HFF-Myc (cell line): ENCODE measurements around the gene MPP3.

Experiments
- DNase-seq: peaks from one replicate; pipeline ENCODE4 v3.0.0-alpha.2; 2011; ENCODE audit warnings: low read depth; ENCODE audit errors: extremely low read depth
- H3K4me3 ChIP-seq: replicated peaks from 2 replicates; pipeline ENCODE4 v1.5.1; 2011; ENCODE audit warnings: low read depth, mild to moderate bottlenecking, control low read depth, low read length
- TF ChIP-seq, protein P1 (sequence below): IDR thresholded peaks from 2 replicates; pipeline ENCODE4 v1.5.1; 2012; ENCODE audit warnings: mild to moderate bottlenecking, low read depth, low read length, control low read depth; ENCODE audit errors: missing control alignments

MPP3 gene

DNA sequence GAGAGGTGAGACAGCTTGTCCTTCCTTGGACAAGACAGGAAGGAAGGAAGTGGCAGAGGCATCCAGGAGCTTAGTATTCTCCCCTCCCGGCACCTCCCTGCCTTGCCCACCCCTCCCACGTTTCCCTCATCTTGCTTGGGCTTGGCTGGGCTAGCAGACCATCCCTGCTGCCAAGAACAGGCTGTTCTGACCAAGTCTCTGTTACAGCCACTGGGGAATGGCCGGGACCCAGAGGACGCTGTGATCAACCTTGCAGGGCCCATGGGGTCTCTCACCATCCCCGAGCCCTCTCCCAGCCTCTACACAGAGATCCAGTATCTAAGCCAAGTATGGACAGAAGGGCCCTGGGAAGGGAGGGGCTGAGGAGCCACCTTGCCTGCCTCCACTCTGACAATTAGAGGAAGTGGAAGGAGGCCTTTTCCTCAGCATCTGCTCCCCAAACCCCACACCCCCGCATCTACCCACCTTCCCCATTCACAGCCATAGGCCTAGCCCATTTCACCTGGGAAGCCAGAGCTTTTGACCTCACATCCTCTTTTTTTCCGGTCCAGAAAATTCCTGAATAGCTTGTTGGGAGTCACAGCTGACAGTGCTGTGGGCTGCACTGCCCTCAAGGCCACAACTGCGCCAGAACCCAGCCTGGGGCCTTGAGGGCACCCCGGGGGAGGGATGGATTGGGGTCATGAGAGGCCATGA lies 28.1 kb upstream of the MPP3 start:
- DNase-seq, result no peak
- TF ChIP-seq, protein P1, sequence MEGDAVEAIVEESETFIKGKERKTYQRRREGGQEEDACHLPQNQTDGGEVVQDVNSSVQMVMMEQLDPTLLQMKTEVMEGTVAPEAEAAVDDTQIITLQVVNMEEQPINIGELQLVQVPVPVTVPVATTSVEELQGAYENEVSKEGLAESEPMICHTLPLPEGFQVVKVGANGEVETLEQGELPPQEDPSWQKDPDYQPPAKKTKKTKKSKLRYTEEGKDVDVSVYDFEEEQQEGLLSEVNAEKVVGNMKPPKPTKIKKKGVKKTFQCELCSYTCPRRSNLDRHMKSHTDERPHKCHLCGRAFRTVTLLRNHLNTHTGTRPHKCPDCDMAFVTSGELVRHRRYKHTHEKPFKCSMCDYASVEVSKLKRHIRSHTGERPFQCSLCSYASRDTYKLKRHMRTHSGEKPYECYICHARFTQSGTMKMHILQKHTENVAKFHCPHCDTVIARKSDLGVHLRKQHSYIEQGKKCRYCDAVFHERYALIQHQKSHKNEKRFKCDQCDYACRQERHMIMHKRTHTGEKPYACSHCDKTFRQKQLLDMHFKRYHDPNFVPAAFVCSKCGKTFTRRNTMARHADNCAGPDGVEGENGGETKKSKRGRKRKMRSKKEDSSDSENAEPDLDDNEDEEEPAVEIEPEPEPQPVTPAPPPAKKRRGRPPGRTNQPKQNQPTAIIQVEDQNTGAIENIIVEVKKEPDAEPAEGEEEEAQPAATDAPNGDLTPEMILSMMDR, result no peak
- no peak overlapping the region for H3K4me3 ChIP-seq

DNA sequence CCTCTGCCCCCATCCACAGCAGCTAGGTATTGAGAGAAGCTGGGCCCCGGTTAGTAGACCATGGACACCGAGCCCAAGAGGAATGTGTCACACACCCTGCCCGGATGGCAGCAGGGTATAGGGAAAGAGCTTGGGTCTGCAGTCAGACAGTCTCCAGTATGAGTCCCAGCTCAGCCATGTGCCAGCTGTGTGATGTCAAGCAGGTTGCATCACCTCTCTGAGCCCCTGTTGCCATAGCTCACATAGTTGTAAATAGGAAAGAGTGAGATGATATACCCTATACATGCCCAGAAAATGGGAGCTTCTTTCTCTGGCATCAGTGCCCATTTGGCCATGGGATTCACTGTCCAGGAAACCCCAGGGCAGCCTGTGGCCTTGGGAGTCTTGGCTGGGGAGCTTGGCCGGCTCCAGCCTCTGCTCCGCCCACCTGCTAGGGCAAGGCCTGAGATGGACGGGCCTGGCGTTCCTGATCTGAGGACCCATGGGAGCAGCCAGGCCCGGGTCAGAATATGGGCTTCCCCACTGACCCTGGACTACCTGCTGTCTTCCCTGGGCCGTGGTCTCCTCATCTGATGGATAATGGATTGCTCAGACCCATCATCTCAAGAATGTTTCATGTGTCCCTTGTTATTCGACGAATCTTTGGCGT lies 27.3 kb upstream of the MPP3 start:
- TF ChIP-seq, protein P1, result no peak
- no peak for DNase-seq
- H3K4me3 ChIP-seq, result no peak overlapping the region

DNA sequence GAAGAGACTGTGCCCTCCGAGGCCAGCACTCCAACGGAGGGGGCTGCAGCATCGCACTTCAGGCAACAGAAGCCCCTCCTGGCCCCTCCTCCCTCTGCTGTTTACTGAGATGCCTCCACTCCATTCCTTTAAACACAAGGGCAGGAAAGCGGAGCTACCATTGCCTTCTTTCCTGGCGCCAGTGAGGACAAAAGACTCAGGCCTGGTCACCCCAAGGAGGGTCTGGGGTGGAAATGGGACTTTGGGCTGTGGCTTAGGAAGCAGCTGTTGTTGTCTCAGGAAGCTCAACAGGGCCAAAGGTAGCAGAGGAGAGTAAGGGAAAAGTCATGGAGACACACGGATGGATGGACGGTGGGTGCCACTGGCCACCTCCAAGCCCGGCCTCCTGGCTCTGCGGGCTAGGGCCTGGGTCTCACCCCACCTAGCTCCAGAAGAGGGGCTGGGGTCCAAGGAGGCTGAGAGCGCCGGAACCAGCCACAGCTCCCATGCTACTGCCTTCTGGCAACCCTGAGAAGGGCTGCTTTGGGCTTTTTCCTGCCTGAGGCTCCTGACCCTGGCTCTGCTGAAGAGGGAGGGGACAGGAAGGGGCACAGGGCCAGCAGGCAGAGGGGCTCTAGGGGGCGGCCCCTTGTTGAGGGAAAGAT lies 25.1 kb upstream of the MPP3 start:
- TF ChIP-seq, protein P1, result no peak
- no peak for DNase-seq
- H3K4me3 ChIP-seq, result no peak overlapping the region

DNA sequence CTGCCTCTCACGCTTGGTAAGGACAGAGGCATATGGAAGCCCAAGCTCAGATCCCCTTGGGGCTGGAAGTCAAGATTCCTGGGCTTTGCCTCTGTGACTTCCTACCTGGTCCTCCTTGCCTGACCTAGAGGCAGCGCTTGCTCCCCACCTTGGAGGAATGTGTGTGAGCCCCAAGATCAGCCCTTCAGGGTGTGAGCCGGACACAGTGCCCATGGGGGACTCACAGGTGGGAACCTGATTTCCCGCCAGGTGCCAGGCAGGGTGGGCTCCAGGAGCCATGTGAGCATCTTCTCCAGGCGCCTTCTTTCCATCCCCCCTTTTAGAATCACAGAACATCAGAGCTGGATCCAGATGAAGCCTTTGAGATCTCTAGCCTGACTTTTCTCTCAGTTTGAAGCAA lies 24.2 kb upstream of the MPP3 start:
- TF ChIP-seq, protein P1, result no peak
- no peak overlapping the region for H3K4me3 ChIP-seq
- DNase-seq, result no peak

DNA sequence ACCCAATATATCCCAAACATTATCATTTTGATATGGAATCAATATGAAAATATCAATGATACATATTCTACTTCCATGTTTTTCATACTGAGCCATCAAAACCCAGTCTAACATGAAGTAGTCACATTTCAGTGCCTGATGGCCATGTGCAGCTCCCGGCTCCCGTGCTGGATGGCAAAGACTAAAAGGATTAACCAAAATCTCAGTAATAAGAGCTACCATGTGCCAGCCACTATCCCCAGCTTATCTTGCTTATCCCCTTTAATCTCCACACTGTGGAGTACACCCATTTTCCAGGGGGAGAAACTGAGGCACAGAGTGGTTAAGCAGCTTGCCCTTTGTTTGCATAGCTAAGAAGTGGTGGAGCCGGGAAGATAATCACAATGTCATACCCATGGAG lies 23.2 kb upstream of the MPP3 start:
- TF ChIP-seq, protein P1, result no peak
- no peak for DNase-seq
- H3K4me3 ChIP-seq, result no peak overlapping the region

DNA sequence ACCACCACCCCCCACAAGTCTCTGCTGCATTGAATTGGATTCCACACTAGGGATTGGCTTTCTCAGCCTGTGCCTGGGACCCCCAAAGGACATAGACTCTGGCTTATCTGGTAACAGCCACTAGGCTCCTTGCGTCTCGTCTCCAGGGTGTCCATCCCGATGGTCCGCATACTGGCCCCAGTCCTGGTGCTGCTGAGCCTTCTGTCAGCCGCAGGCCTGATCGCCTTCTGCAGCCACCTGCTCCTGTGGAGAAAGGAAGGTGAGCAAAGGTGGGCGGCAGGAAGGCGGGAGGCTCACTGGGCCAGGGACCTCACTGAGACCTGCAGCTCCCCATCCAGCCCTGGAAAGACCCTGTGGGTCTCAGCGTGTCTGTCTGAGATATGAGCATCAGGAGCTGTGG lies 22.1 kb upstream of the MPP3 start:
- TF ChIP-seq, protein P1, result no peak
- no peak overlapping the region for H3K4me3 ChIP-seq
- DNase-seq, result no peak
